GM23338 (cell line): ENCODE results near the gene DNAAF2.

ENCODE experiments used
- EZH2 ChIP-seq: fragments of 200-600 bp; sonication (generic); IDR thresholded peaks from one replicate; pipeline ENCODE4 v1.8.0; 2017; ENCODE audit warnings: antibody characterized with exemption, mild to moderate bottlenecking, low read depth; ENCODE audit not compliant: unreplicated experiment
- STAT1 ChIP-seq: IDR thresholded peaks from one replicate; pipeline ENCODE4 v1.6.1; 2016; ENCODE audit warnings: antibody characterized with exemption; ENCODE audit not compliant: unreplicated experiment
- TF ChIP-seq, protein P1 (sequence below), 2 experiments: fragments of 200-600 bp in 1 of 2; sonication (generic) in 1 of 2; conservative IDR thresholded peaks; 2 replicates each; pipeline versions ENCODE4 v1.5.1 to v1.6.1; 2016 to 2017; ENCODE audit warnings: antibody characterized with exemption in 2 of 2, low read depth in 2 of 2, mild to moderate bottlenecking in 2 of 2, moderate library complexity in 1 of 2

DNA sequence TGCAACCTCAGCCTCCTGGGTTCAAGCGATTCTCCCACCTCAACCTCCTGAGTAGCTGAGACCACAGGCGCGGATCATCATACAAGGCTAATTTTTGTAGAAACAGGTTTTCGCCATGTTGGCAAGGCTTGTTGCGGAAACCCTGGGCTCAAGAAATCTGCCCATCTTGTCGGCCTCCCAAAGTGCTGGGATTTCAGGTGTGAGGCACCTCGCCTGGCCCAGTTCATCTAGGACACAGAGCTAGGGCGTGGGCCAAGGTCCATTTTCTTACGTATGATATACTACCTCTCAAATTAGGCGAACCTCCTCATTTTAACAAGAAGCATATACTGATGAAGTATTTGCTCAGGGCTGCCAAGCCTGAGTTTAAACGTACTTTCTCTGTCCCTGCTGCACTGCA is 51.0 kb downstream of the DNAAF2 start:
- TF ChIP-seq STAT1 (no peak), EZH2 (no peak)
- TF ChIP-seq, protein P1, sequence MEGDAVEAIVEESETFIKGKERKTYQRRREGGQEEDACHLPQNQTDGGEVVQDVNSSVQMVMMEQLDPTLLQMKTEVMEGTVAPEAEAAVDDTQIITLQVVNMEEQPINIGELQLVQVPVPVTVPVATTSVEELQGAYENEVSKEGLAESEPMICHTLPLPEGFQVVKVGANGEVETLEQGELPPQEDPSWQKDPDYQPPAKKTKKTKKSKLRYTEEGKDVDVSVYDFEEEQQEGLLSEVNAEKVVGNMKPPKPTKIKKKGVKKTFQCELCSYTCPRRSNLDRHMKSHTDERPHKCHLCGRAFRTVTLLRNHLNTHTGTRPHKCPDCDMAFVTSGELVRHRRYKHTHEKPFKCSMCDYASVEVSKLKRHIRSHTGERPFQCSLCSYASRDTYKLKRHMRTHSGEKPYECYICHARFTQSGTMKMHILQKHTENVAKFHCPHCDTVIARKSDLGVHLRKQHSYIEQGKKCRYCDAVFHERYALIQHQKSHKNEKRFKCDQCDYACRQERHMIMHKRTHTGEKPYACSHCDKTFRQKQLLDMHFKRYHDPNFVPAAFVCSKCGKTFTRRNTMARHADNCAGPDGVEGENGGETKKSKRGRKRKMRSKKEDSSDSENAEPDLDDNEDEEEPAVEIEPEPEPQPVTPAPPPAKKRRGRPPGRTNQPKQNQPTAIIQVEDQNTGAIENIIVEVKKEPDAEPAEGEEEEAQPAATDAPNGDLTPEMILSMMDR (conservative IDR thresholded peaks at IDR 0.05; ENCODE audit: low read depth in 2 of 2) = no peak
